Osteoblast (primary cell): Measurements from ENCODE around the gene AFAP1. TPM values are rescaled to one million over a fixed set of nuclear protein-coding genes. Genes with fewer than 3 reads are reported as not detected.
"Not testable (repeated sequence)": the region's sequence is repeated elsewhere in the genome, so short reads cannot be mapped to it uniquely, and the experiment has no call there.

Experiments used
- DNase-seq: peaks from one replicate; pipeline ENCODE4 v3.0.0; 2011; ENCODE audit warnings: low spot score, mixed read lengths; ENCODE audit not compliant: insufficient read length; ENCODE audit errors: missing footprints
- H2AFZ ChIP-seq: 2 replicates; pipeline ENCODE4 v1.6.0; 2011; ENCODE audit warnings: mild to moderate bottlenecking, low read length
- H3K27ac ChIP-seq: 2 replicates; pipeline ENCODE4 v1.5.1; 2011; ENCODE audit warnings: mild to moderate bottlenecking, low read depth, low read length, moderate library complexity
- H3K27me3 ChIP-seq: 2 replicates; pipeline ENCODE4 v1.6.0; 2012; ENCODE audit warnings: mild to moderate bottlenecking, control low read depth, inconsistent platforms, low read length, moderate library complexity; ENCODE audit not compliant: insufficient read depth
- H3K36me3 ChIP-seq: 2 replicates; pipeline ENCODE4 v1.5.1; 2011; ENCODE audit warnings: mild to moderate bottlenecking, low read length, control low read depth, moderate library complexity; ENCODE audit not compliant: insufficient read depth
- H3K4me1 ChIP-seq: 2 replicates; pipeline ENCODE4 v1.5.1; 2011; ENCODE audit warnings: mild to moderate bottlenecking, low read length, control low read depth, moderate library complexity; ENCODE audit not compliant: insufficient read depth
- H3K4me2 ChIP-seq: 2 replicates; pipeline ENCODE4 v1.6.0; 2011; ENCODE audit warnings: mild to moderate bottlenecking, low read length; ENCODE audit not compliant: insufficient read depth
- H3K4me3 ChIP-seq: fragments of 200-600 bp; sonication (generic); 3 replicates; pipeline ENCODE4 v1.5.1; 2012; ENCODE audit warnings: mild to moderate bottlenecking, low read length, inconsistent platforms; ENCODE audit not compliant: insufficient read depth
- H3K79me2 ChIP-seq: 2 replicates; pipeline ENCODE4 v1.6.0; 2012; ENCODE audit warnings: mild to moderate bottlenecking, low read length, control low read depth, inconsistent platforms; ENCODE audit not compliant: insufficient read depth
- H3K9me3 ChIP-seq: 2 replicates; pipeline ENCODE4 v1.5.1; 2011; ENCODE audit warnings: low read depth, low read length, control low read depth
- H4K20me1 ChIP-seq: 2 replicates; pipeline ENCODE4 v1.6.0; 2012; ENCODE audit warnings: mild to moderate bottlenecking, low read length, control low read depth; ENCODE audit not compliant: insufficient read depth
- CTCF ChIP-seq: IDR thresholded peaks from 2 replicates; pipeline ENCODE4 v1.5.1; 2011; ENCODE audit warnings: mild to moderate bottlenecking, low read depth, low read length, moderate library complexity; ENCODE audit errors: extremely low read depth
- total RNA-seq: library from RNA; depleted of rRNA; stranded (reverse); fragments of >200 nt; gene quantifications from 2 replicates; pipeline ENCODE4 v1.2.3, GENCODE V29; 2012

AFAP1 gene
- total RNA-seq, 1 donor, result 101 TPM

GRCh38 chr4:7922466-7922865 is 17.2 kb downstream of the AFAP1 start:
- peaks cover 33% of the 10 kb centered on the region for H3K4me1 ChIP-seq
- peaks cover 58% of the 10 kb centered on the region for H4K20me1 ChIP-seq
- H3K27ac ChIP-seq, result no peak overlapping the region
- H3K36me3 ChIP-seq, result peaks cover 40% of the 10 kb centered on the region
- H3K4me3 ChIP-seq, result no peak overlapping the region
- no peak overlapping the region for H3K4me2 ChIP-seq
- no peaks in the 10 kb centered on the region for H3K9me3 ChIP-seq
- H3K27me3 ChIP-seq, result no peaks in the 10 kb centered on the region
- TF ChIP-seq CTCF, result no peak
- DNase-seq, result no peak
- H2AFZ ChIP-seq, result no peak overlapping the region
- H3K79me2 ChIP-seq, result peaks cover 100% of the 10 kb centered on the region

- H3K4me1 ChIP-seq, result peaks cover 23% of the 10 kb centered on the region
- no peak for TF ChIP-seq CTCF
- DNase-seq, result no peak
- H3K79me2 ChIP-seq, result peaks cover 100% of the 10 kb centered on the region
- H2AFZ ChIP-seq, result no peak overlapping the region
- no peaks in the 10 kb centered on the region for H3K27me3 ChIP-seq
- peaks cover 40% of the 10 kb centered on the region for H3K36me3 ChIP-seq
- H3K9me3 ChIP-seq, result no peaks in the 10 kb centered on the region
- H4K20me1 ChIP-seq, result peaks cover 51% of the 10 kb centered on the region
- H3K4me2 ChIP-seq, result no peak overlapping the region
- H3K4me3 ChIP-seq, result no peak overlapping the region
- H3K27ac ChIP-seq, result peak overlapping the region; percentile 32
Observed at GRCh38 chr4:7918981-7919380, 20.7 kb downstream of the AFAP1 start.

- Histone ChIP-seq H4K20me1 (peaks cover 45% of the 10 kb centered on the region), H3K36me3 (peaks cover 39% of the 10 kb centered on the region), H3K79me2 (peaks cover 100% of the 10 kb centered on the region), H3K4me1 (peaks cover 19% of the 10 kb centered on the region), H3K27ac (peak overlapping the region; percentile 5)
- not testable (repeated sequence) for H3K4me2 ChIP-seq, H3K27me3 ChIP-seq, H3K4me3 ChIP-seq, H3K9me3 ChIP-seq, H2AFZ ChIP-seq, DNase-seq
Observed at GRCh38 chr4:7918187-7918586, 21.5 kb downstream of the AFAP1 start.

GRCh38 chr4:7917669-7918068 is 22.0 kb downstream of the AFAP1 start:
- Histone ChIP-seq H4K20me1 (peaks cover 43% of the 10 kb centered on the region), H2AFZ (no peak overlapping the region), H3K4me3 (no peak overlapping the region), H3K9me3 (no peaks in the 10 kb centered on the region), H3K79me2 (peaks cover 100% of the 10 kb centered on the region), H3K4me1 (peaks cover 23% of the 10 kb centered on the region), H3K4me2 (no peak overlapping the region), H3K36me3 (peaks cover 34% of the 10 kb centered on the region), H3K27ac (peak overlapping the region; percentile 5), H3K27me3 (no peaks in the 10 kb centered on the region)
- TF ChIP-seq CTCF, result no peak
- no peak for DNase-seq
